ENCODE data around the gene CHCHD3.
A peak's percentile ranks its signal among the peaks of the same experiment; 100 is the strongest.
"Not testable (repeated sequence)": the region's sequence is repeated elsewhere in the genome, so short reads cannot be mapped to it uniquely, and the experiment has no call there.

CHCHD3 gene

GRCh38 chr7:132907380-132907940 lies 174.4 kb downstream of the CHCHD3 start:
- Histone ChIP-seq H3K27ac (no peak overlapping the region), H3K27me3 (ENCODE audit: insufficient read depth, low read depth, severe bottlenecking) (no peaks in the 10 kb centered on the region), H3K4me3 (ENCODE audit: low read depth, low read length) (no peak overlapping the region), H3K36me3 (no peaks in the 10 kb centered on the region; the same call in 1 of the 2 replicates), H3K9me3 (ENCODE audit: severe bottlenecking) (peaks cover 2% of the 10 kb centered on the region)
- no peak for TF ChIP-seq CTCF (IDR thresholded peaks at IDR 0.05; ENCODE audit: low read depth, low read length)
- DNase-seq = no peak

GRCh38 chr7:132906193-132906835 lies 175.6 kb downstream of the CHCHD3 start:
- no peak overlapping the region for H3K4me3 ChIP-seq (ENCODE audit: low read depth, low read length)
- no peak for DNase-seq
- no peak for TF ChIP-seq CTCF (IDR thresholded peaks at IDR 0.05; ENCODE audit: low read depth, low read length)
- H3K27me3 ChIP-seq (ENCODE audit: insufficient read depth, low read depth, severe bottlenecking) = no peaks in the 10 kb centered on the region
- H3K27ac ChIP-seq = no peak overlapping the region
- H3K9me3 ChIP-seq (ENCODE audit: severe bottlenecking) = peaks cover 5% of the 10 kb centered on the region
- no peaks in the 10 kb centered on the region; the same call in 1 of the 2 replicates for H3K36me3 ChIP-seq

- H3K27ac ChIP-seq; H3K9me3 ChIP-seq (ENCODE audit: severe bottlenecking); H3K36me3 ChIP-seq; H3K27me3 ChIP-seq (ENCODE audit: insufficient read depth, low read depth, severe bottlenecking); DNase-seq; H3K4me3 ChIP-seq (ENCODE audit: low read depth, low read length): not testable (repeated sequence)
These were observed 176.8 kb downstream of the CHCHD3 start for GRCh38 chr7:132905136-132905535.

- DNase-seq = no peak
- Histone ChIP-seq H3K4me3 (ENCODE audit: low read depth, low read length) (no peak overlapping the region), H3K36me3 (no peaks in the 10 kb centered on the region; the same call in 1 of the 2 replicates), H3K9me3 (ENCODE audit: severe bottlenecking) (peaks cover 5% of the 10 kb centered on the region), H3K27ac (no peak overlapping the region), H3K27me3 (ENCODE audit: insufficient read depth, low read depth, severe bottlenecking) (no peaks in the 10 kb centered on the region)
- TF ChIP-seq CTCF (IDR thresholded peaks at IDR 0.05; ENCODE audit: low read depth, low read length) = no peak
These were observed 177.7 kb downstream of the CHCHD3 start for GRCh38 chr7:132904209-132904608.

GRCh38 chr7:132902294-132902693 lies 179.6 kb downstream of the CHCHD3 start:
- not testable (repeated sequence) for H3K9me3 ChIP-seq (ENCODE audit: severe bottlenecking); H3K4me3 ChIP-seq (ENCODE audit: low read depth, low read length); H3K27ac ChIP-seq; H3K27me3 ChIP-seq (ENCODE audit: insufficient read depth, low read depth, severe bottlenecking); H3K36me3 ChIP-seq; DNase-seq

- no peaks in the 10 kb centered on the region for H3K27me3 ChIP-seq (ENCODE audit: insufficient read depth, low read depth, severe bottlenecking)
- H3K36me3 ChIP-seq = peaks cover 5% of the 10 kb centered on the region; the same call in 1 of the 2 replicates
- H3K9me3 ChIP-seq (ENCODE audit: severe bottlenecking) = peaks cover 5% of the 10 kb centered on the region
- no peak overlapping the region for H3K4me3 ChIP-seq (ENCODE audit: low read depth, low read length)
- DNase-seq = no peak
- TF ChIP-seq CTCF (IDR thresholded peaks at IDR 0.05; ENCODE audit: low read depth, low read length) = no peak
- H3K27ac ChIP-seq = no peak overlapping the region
These were observed 180.6 kb downstream of the CHCHD3 start for GRCh38 chr7:132901241-132901640.

GRCh38 chr7:132899833-132900232 lies 182.1 kb downstream of the CHCHD3 start:
- peaks cover 5% of the 10 kb centered on the region; the same call in 1 of the 2 replicates for H3K36me3 ChIP-seq
- TF ChIP-seq CTCF (IDR thresholded peaks at IDR 0.05; ENCODE audit: low read depth, low read length) = peak; percentile 27; the same call in 1 of the 2 replicates
- H3K27me3 ChIP-seq (ENCODE audit: insufficient read depth, low read depth, severe bottlenecking) = no peaks in the 10 kb centered on the region
- DNase-seq = no peak
- no peak overlapping the region for H3K27ac ChIP-seq
- no peak overlapping the region for H3K4me3 ChIP-seq (ENCODE audit: low read depth, low read length)
- H3K9me3 ChIP-seq (ENCODE audit: severe bottlenecking) = peaks cover 5% of the 10 kb centered on the region

GRCh38 chr7:132898641-132899175 lies 183.2 kb downstream of the CHCHD3 start:
- not testable (repeated sequence) for H3K27me3 ChIP-seq (ENCODE audit: insufficient read depth, low read depth, severe bottlenecking); H3K36me3 ChIP-seq; H3K4me3 ChIP-seq (ENCODE audit: low read depth, low read length); H3K9me3 ChIP-seq (ENCODE audit: severe bottlenecking); H3K27ac ChIP-seq; DNase-seq
